DND-41 (cell line): ENCODE data around the gene AFF3.

Source experiments
- ATAC-seq: fragments of 200-7000 bp; cut with Tn5 transposase; 3 replicates; pipeline ENCODE4 v1.9.1; 2021; ENCODE audit warnings: low read depth; ENCODE audit not compliant: insufficient read depth
- DNase-seq: peaks from one replicate; pipeline ENCODE4 v3.0.0-alpha.2; 2020
- H2AFZ ChIP-seq: 2 replicates; pipeline ENCODE4 v1.6.0; 2012; ENCODE audit warnings: low read depth, low read length
- H3K27ac ChIP-seq: 2 replicates; pipeline ENCODE4 v1.5.1; 2012; ENCODE audit warnings: low read length, inconsistent platforms
- H3K27me3 ChIP-seq: fragments of 200-600 bp; sonication (generic); 2 replicates; pipeline ENCODE4 v1.6.0; 2012; ENCODE audit warnings: low read length, mild to moderate bottlenecking, inconsistent platforms; ENCODE audit not compliant: insufficient read depth, poor library complexity
- H3K36me3 ChIP-seq: 2 replicates; pipeline ENCODE4 v1.5.1; 2012; ENCODE audit warnings: low read length, inconsistent platforms; ENCODE audit not compliant: insufficient read depth
- H3K4me1 ChIP-seq: 2 replicates; pipeline ENCODE4 v1.5.1; 2012; ENCODE audit warnings: mild to moderate bottlenecking, low read length; ENCODE audit not compliant: insufficient read depth
- H3K4me2 ChIP-seq: 2 replicates; pipeline ENCODE4 v1.6.0; 2012; ENCODE audit warnings: mild to moderate bottlenecking, moderate library complexity, low read length, inconsistent platforms; ENCODE audit not compliant: insufficient read depth
- H3K4me3 ChIP-seq, 2 experiments: fragments of 200-600 bp in 1 of 2; shearing (Covaris generic) in 1 of 2; 2 replicates each; pipeline ENCODE4 v1.5.1; 2012 to 2016; ENCODE audit warnings: inconsistent platforms in 2 of 2, low read length in 2 of 2, mild to moderate bottlenecking in 2 of 2, low read depth in 1 of 2, moderate library complexity in 1 of 2
- H3K79me2 ChIP-seq: 2 replicates; pipeline ENCODE4 v1.6.0; 2012; ENCODE audit warnings: low read length, inconsistent platforms; ENCODE audit not compliant: insufficient read depth
- H3K9ac ChIP-seq: 2 replicates; pipeline ENCODE4 v1.6.0; 2012; ENCODE audit warnings: low read depth, mild to moderate bottlenecking, inconsistent platforms, low read length, moderate library complexity
- H3K9me3 ChIP-seq: 2 replicates; pipeline ENCODE4 v1.5.1; 2012; ENCODE audit warnings: low read length, moderate library complexity, mild to moderate bottlenecking, inconsistent platforms; ENCODE audit not compliant: insufficient read depth, severe bottlenecking
- H4K20me1 ChIP-seq: 2 replicates; pipeline ENCODE4 v1.6.0; 2012; ENCODE audit warnings: low read length; ENCODE audit not compliant: insufficient read depth
- CTCF ChIP-seq: IDR thresholded peaks from 2 replicates; pipeline ENCODE4 v1.5.1; 2012; ENCODE audit warnings: borderline replicate concordance, low read length, moderate library complexity, mild to moderate bottlenecking; ENCODE audit not compliant: poor library complexity, severe bottlenecking; ENCODE audit errors: extremely low read depth
- EZH2 ChIP-seq: IDR thresholded peaks from 3 replicates; pipeline ENCODE4 v1.6.1; 2012; ENCODE audit warnings: borderline replicate concordance, low read depth, mild to moderate bottlenecking, moderate library complexity, low read length, inconsistent platforms; ENCODE audit not compliant: severe bottlenecking

The AFF3 gene

GRCh38 chr2:99652862-99653261, 489.5 kb downstream of the AFF3 start:
- H3K27ac ChIP-seq, result no peak overlapping the region
- H3K9me3 ChIP-seq, result no peaks in the 10 kb centered on the region
- DNase-seq (no peak), ATAC-seq (no peak)
- H3K4me2 ChIP-seq, result no peak overlapping the region
- H3K36me3 ChIP-seq, result no peaks in the 10 kb centered on the region
- H3K4me3 ChIP-seq, result no peak overlapping the region
- no peaks in the 10 kb centered on the region for H3K79me2 ChIP-seq
- no peaks in the 10 kb centered on the region for H4K20me1 ChIP-seq
- H3K27me3 ChIP-seq, result no peaks in the 10 kb centered on the region
- H3K4me1 ChIP-seq, result no peaks in the 10 kb centered on the region
- no peak overlapping the region for H3K9ac ChIP-seq
- TF ChIP-seq CTCF (no peak), EZH2 (no peak)
- no peak overlapping the region for H2AFZ ChIP-seq

GRCh38 chr2:99651930-99652670, 490.3 kb downstream of the AFF3 start:
- H3K9ac ChIP-seq, result no peak overlapping the region
- no peaks in the 10 kb centered on the region for H3K9me3 ChIP-seq
- H3K79me2 ChIP-seq, result no peaks in the 10 kb centered on the region
- H3K27ac ChIP-seq, result no peak overlapping the region
- DNase-seq (no peak), ATAC-seq (0 out of 3 replicates have a peak, but pooled peaks have one; percentile 27)
- H3K4me3 ChIP-seq, result no peak overlapping the region
- no peaks in the 10 kb centered on the region for H4K20me1 ChIP-seq
- H3K27me3 ChIP-seq, result no peaks in the 10 kb centered on the region
- H3K4me2 ChIP-seq, result no peak overlapping the region
- peaks cover 6% of the 10 kb centered on the region; the same call in 1 of the 2 replicates for H3K36me3 ChIP-seq
- no peak for TF ChIP-seq EZH2
- TF ChIP-seq CTCF, result no peak
- no peaks in the 10 kb centered on the region for H3K4me1 ChIP-seq
- H2AFZ ChIP-seq, result no peak overlapping the region

GRCh38 chr2:99648906-99649789, 493.2 kb downstream of the AFF3 start:
- H2AFZ ChIP-seq, result no peak overlapping the region
- no peak overlapping the region for H3K9ac ChIP-seq
- TF ChIP-seq CTCF, result no peak
- H4K20me1 ChIP-seq, result no peaks in the 10 kb centered on the region
- no peaks in the 10 kb centered on the region for H3K27me3 ChIP-seq
- H3K4me3 ChIP-seq, result no peak overlapping the region
- no peaks in the 10 kb centered on the region for H3K4me1 ChIP-seq
- DNase-seq (no peak), ATAC-seq (no peak)
- H3K9me3 ChIP-seq, result no peaks in the 10 kb centered on the region
- no peak overlapping the region for H3K4me2 ChIP-seq
- peaks cover 6% of the 10 kb centered on the region; the same call in 1 of the 2 replicates for H3K36me3 ChIP-seq
- no peaks in the 10 kb centered on the region for H3K79me2 ChIP-seq
- no peak overlapping the region for H3K27ac ChIP-seq
